Spinal cord (tissue), 10 donors: ENCODE results near the gene AHDC1. TPM values are rescaled to one million over a fixed set of nuclear protein-coding genes. Genes with fewer than 3 reads are reported as not detected.

Experiments used
- DNase-seq, 6 donors: peaks; one replicate each; pipeline versions ENCODE4 v3.0.0 to v3.0.0-alpha.2; 2013 to 2015; ENCODE audit warnings: low spot score in 6 of 6, low read depth in 4 of 6
- H3K27ac ChIP-seq: one replicate; pipeline ENCODE4 v1.5.1; 2013; ENCODE audit warnings: low read depth, low read length, control low read depth
- H3K27me3 ChIP-seq: one replicate; pipeline ENCODE4 v1.6.1; 2013; ENCODE audit warnings: low read length; ENCODE audit not compliant: control insufficient read depth, insufficient read depth
- H3K36me3 ChIP-seq: one replicate; pipeline ENCODE4 v1.6.1; 2013; ENCODE audit warnings: low read length; ENCODE audit not compliant: control insufficient read depth, insufficient read depth
- H3K4me1 ChIP-seq: one replicate; pipeline ENCODE4 v1.6.1; 2013; ENCODE audit warnings: low read length; ENCODE audit not compliant: control insufficient read depth, insufficient read depth
- H3K4me3 ChIP-seq: one replicate; pipeline ENCODE4 v1.5.1; 2013; ENCODE audit warnings: low read depth, low read length, control low read depth
- H3K9me3 ChIP-seq: one replicate; pipeline ENCODE4 v1.6.1; 2013; ENCODE audit warnings: low read length; ENCODE audit not compliant: control insufficient read depth, insufficient read depth
- WGBS: methylation state at CpG from one replicate; pipeline ENCODE4 v1.1.5; 2013; ENCODE audit warnings: missing lambda C conversion rate; ENCODE audit not compliant: insufficient coverage; 5-methylcytosine and 5-hydroxymethylcytosine counted together
- polyA plus RNA-seq, 2 donors: library from polyadenylated mRNA; unstranded; fragments of 120-200 nt; gene quantifications; one replicate each; pipeline ENCODE4 v1.2.1, GENCODE V29; 2013; ENCODE audit not compliant: insufficient read length in 2 of 2
- total RNA-seq, 2 donors: library from RNA; depleted of rRNA in 1 of 2; stranded (reverse); fragments of 120-200 nt in 1 of 2; fragments of >200 nt in 1 of 2; gene quantifications; one replicate each; pipeline versions ENCODE4 v1.2.3 to v1.2.4, GENCODE V29; 2013 to 2014
- donor health status: healthy.

The AHDC1 gene
- total and polyA plus RNA-seq, 4 donors, result 13.2 to 68.9 (median 43.3) TPM

GRCh38 chr1:27536767-27537166, 67.2 kb downstream of the AHDC1 start:
- DNase-seq, result peak in 4 of 6 donors; percentile 72 to 93 (median 84)
- 15% methylated on average over 6 of the region's 11 CpGs for WGBS
- H3K36me3 ChIP-seq, result peaks cover 71% of the 10 kb centered on the region
- H3K4me1 ChIP-seq, result peaks cover 49% of the 10 kb centered on the region
- H3K4me3 ChIP-seq, result no peak overlapping the region
- H3K9me3 ChIP-seq, result no peaks in the 10 kb centered on the region
- peak overlapping the region; percentile 75 for H3K27ac ChIP-seq
- no peaks in the 10 kb centered on the region for H3K27me3 ChIP-seq

GRCh38 chr1:27536010-27536757, 67.8 kb downstream of the AHDC1 start:
- Histone ChIP-seq H3K27me3 (no peaks in the 10 kb centered on the region), H3K9me3 (no peaks in the 10 kb centered on the region), H3K36me3 (peaks cover 66% of the 10 kb centered on the region), H3K4me3 (no peak overlapping the region), H3K27ac (peak overlapping the region; percentile 75), H3K4me1 (peaks cover 49% of the 10 kb centered on the region)
- peak in 4 of 6 donors; percentile 59 to 82 (median 72) for DNase-seq
- WGBS, result 13% methylated on average over 15 of the region's 15 CpGs

DNA sequence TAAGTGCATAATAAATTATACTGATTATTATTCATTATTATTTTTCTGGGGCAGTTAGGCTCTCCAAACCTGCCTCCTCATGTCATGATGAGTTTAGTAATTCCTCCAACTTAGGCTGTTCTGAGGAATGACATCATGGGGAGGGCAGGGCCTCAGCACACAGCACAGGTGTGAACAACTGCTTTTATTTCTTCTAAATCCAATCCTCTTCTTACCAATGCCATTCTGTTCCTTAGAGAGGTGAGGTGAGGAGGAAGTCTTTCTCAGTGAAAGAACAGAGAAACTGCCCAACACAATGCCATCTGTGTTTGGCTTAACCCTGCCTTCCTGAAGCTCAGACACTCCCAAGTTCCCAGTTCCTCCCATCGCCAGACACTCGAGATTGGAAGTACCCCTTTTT, 68.6 kb downstream of the AHDC1 start:
- H3K9me3 ChIP-seq, result no peaks in the 10 kb centered on the region
- no peaks in the 10 kb centered on the region for H3K27me3 ChIP-seq
- H3K36me3 ChIP-seq, result peaks cover 58% of the 10 kb centered on the region
- no peak overlapping the region for H3K4me3 ChIP-seq
- H3K4me1 ChIP-seq, result peaks cover 49% of the 10 kb centered on the region
- H3K27ac ChIP-seq, result peak overlapping the region; percentile 75
- WGBS, result 17% methylated on average over 2 of the region's 2 CpGs
- DNase-seq, result no peak

DNA sequence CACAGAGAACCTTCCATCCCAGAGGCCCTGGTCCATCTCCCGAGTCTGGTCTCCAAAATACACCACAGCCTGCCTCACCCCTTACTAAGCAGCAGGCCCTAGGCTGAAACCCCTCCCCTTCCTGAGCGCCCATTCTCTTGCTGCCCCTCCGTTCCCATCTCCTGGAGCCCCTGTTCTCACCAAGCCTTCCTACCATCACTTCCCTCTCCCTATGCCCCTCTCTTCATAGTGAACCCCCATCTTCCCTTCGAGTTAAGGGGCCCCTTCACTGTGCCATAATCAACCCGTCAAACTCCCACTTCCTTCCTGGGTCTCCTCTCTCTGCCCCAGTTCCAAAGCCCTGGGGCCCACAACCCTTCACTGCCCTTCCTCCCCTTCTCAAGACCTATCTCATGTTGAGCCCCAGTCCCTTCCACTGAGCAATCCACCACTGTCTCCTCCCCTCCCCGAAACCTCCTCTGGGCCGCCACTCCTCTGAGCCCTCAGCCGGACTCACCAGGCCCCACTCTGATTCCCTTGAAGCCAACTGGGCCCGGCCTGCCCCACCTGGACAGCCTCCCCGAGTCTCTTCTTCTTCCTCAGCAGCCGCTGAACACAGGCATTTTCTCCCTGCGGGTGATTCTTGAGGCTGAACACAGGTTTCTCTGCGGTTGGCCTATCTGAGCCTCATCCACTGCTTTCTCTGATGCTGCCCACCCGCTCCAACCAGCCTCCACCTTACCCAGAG, 71.8 kb downstream of the AHDC1 start:
- H3K27ac ChIP-seq, result peak overlapping the region; percentile 40
- peaks cover 40% of the 10 kb centered on the region for H3K36me3 ChIP-seq
- WGBS, result 85% methylated on average over 14 of the region's 14 CpGs
- H3K9me3 ChIP-seq, result no peaks in the 10 kb centered on the region
- no peak overlapping the region for H3K4me3 ChIP-seq
- no peaks in the 10 kb centered on the region for H3K27me3 ChIP-seq
- H3K4me1 ChIP-seq, result peaks cover 60% of the 10 kb centered on the region
- DNase-seq, result no peak

- no peaks in the 10 kb centered on the region for H3K9me3 ChIP-seq
- no peaks in the 10 kb centered on the region for H3K27me3 ChIP-seq
- H3K4me1 ChIP-seq, result peaks cover 60% of the 10 kb centered on the region
- WGBS, result 96% methylated on average over 10 of the region's 10 CpGs
- H3K27ac ChIP-seq, result peak overlapping the region; percentile 92
- no peak for DNase-seq
- H3K4me3 ChIP-seq, result no peak overlapping the region
- peaks cover 35% of the 10 kb centered on the region for H3K36me3 ChIP-seq
Measured at GRCh38 chr1:27530192-27530591, 73.8 kb downstream of the AHDC1 start.

- no CpG with 5 or more reads among the region's 5 CpGs for WGBS
- Histone ChIP-seq H3K27ac (peak overlapping the region; percentile 92), H3K4me3 (no peak overlapping the region), H3K27me3 (no peaks in the 10 kb centered on the region), H3K4me1 (peaks cover 59% of the 10 kb centered on the region), H3K36me3 (peaks cover 35% of the 10 kb centered on the region), H3K9me3 (no peaks in the 10 kb centered on the region)
- no peak for DNase-seq
Measured at GRCh38 chr1:27529704-27530018, 74.3 kb downstream of the AHDC1 start.

- Histone ChIP-seq H3K9me3 (no peaks in the 10 kb centered on the region), H3K27ac (peak overlapping the region; percentile 92), H3K27me3 (no peaks in the 10 kb centered on the region), H3K36me3 (peaks cover 30% of the 10 kb centered on the region), H3K4me3 (peak overlapping the region; percentile 35), H3K4me1 (peaks cover 55% of the 10 kb centered on the region)
- DNase-seq, result peak in 4 of 6 donors; percentile 48 to 89 (median 74)
- 20% methylated on average over 14 of the region's 17 CpGs for WGBS
Measured at GRCh38 chr1:27528818-27529703, 74.9 kb downstream of the AHDC1 start.

GRCh38 chr1:27527890-27528817, 75.8 kb downstream of the AHDC1 start:
- DNase-seq, result peak in 3 of 6 donors; percentile 42 to 81 (median 75)
- Histone ChIP-seq H3K27ac (peak overlapping the region; percentile 92), H3K36me3 (peaks cover 21% of the 10 kb centered on the region), H3K9me3 (no peaks in the 10 kb centered on the region), H3K4me3 (peak overlapping the region; percentile 35), H3K4me1 (peaks cover 61% of the 10 kb centered on the region), H3K27me3 (no peaks in the 10 kb centered on the region)
- 3% methylated on average over 70 of the region's 71 CpGs for WGBS
